Suprapubic skin (tissue), 4 donors: ENCODE results near the gene CHMP3.

Experiments used
- EP300 ChIP-seq: sonication (generic); formaldehyde crosslinking; IDR thresholded peaks from one replicate; pipeline ENCODE4 v1.6.1; 2017; ENCODE audit warnings: antibody characterized with exemption
- POLR2A ChIP-seq, 2 donors: fragments of 450-650 bp; IDR thresholded peaks; one replicate each; pipeline ENCODE4 v1.6.1; 2017; ENCODE audit warnings: antibody characterized with exemption in 2 of 2, mild to moderate bottlenecking in 2 of 2, moderate library complexity in 2 of 2
- POLR2AphosphoS5 ChIP-seq, 3 donors: sonication (generic); formaldehyde crosslinking; IDR thresholded peaks; one replicate each; pipeline ENCODE4 v1.6.1; 2017; ENCODE audit warnings: antibody characterized with exemption in 3 of 3
- TF ChIP-seq, protein P1 (sequence below), 2 donors: fragments of 200-600 bp in 1 of 2; fragments of 450-650 bp in 1 of 2; sonication (generic) in 1 of 2; IDR thresholded peaks; one replicate each; pipeline ENCODE4 v1.5.1; 2016 to 2019; ENCODE audit warnings: antibody characterized with exemption in 2 of 2, mild to moderate bottlenecking in 1 of 2, moderate library complexity in 1 of 2

DNA sequence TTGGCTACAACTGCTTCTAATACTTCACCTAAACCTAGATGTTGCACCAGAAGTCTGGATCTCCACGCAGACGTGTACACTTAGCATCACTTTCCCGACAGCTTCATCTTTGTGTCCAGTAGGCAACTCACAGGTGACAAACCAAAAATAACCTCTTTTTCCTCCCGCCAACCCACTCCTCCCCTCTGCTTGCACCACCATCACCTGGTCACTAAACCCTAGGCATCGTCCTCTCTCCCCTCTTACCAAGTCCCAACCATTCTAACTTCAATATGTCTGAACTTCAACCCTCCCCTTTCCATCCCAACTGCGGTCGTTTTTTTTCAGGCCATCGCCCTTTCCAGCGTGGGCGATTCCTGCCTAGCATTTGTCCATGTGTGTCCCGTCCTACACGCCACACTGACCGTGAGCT lies 413 bp upstream of the CHMP3 start:
- TF ChIP-seq, protein P1, sequence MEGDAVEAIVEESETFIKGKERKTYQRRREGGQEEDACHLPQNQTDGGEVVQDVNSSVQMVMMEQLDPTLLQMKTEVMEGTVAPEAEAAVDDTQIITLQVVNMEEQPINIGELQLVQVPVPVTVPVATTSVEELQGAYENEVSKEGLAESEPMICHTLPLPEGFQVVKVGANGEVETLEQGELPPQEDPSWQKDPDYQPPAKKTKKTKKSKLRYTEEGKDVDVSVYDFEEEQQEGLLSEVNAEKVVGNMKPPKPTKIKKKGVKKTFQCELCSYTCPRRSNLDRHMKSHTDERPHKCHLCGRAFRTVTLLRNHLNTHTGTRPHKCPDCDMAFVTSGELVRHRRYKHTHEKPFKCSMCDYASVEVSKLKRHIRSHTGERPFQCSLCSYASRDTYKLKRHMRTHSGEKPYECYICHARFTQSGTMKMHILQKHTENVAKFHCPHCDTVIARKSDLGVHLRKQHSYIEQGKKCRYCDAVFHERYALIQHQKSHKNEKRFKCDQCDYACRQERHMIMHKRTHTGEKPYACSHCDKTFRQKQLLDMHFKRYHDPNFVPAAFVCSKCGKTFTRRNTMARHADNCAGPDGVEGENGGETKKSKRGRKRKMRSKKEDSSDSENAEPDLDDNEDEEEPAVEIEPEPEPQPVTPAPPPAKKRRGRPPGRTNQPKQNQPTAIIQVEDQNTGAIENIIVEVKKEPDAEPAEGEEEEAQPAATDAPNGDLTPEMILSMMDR (IDR thresholded peaks at IDR 0.05): no peak
- TF ChIP-seq POLR2A (IDR thresholded peaks at IDR 0.05): no peak
- TF ChIP-seq EP300: no peak
- no peak for TF ChIP-seq POLR2AphosphoS5 (IDR thresholded peaks at IDR 0.05)
